HUES64 (cell line): ENCODE data around the gene MYT1.
"Not testable (repeated sequence)": the region's sequence is repeated elsewhere in the genome, so short reads cannot be mapped to it uniquely, and the experiment has no call there.

Source experiments
- H3K27ac ChIP-seq: 2 replicates; pipeline ENCODE4 v1.7.0; 2013; ENCODE audit warnings: low read depth, low read length, inconsistent platforms
- H3K27me3 ChIP-seq: 2 replicates; pipeline ENCODE4 v1.6.1; 2013; ENCODE audit warnings: mild to moderate bottlenecking, low read length; ENCODE audit not compliant: insufficient read depth
- H3K36me3 ChIP-seq: 2 replicates; pipeline ENCODE4 v1.6.1; 2013; ENCODE audit warnings: mild to moderate bottlenecking, low read length; ENCODE audit not compliant: insufficient read depth
- H3K4me1 ChIP-seq: 2 replicates; pipeline ENCODE4 v1.6.1; 2013; ENCODE audit warnings: mild to moderate bottlenecking, low read length, moderate library complexity; ENCODE audit not compliant: insufficient read depth
- H3K4me3 ChIP-seq: 2 replicates; pipeline ENCODE4 v1.5.1; 2013; ENCODE audit warnings: mild to moderate bottlenecking, low read length, moderate library complexity
- H3K9ac ChIP-seq: 2 replicates; pipeline ENCODE4 v1.6.1; 2013; ENCODE audit warnings: mild to moderate bottlenecking, low read depth, low read length
- H3K9me3 ChIP-seq: 2 replicates; pipeline ENCODE4 v1.6.1; 2013; ENCODE audit warnings: low read depth, low read length; ENCODE audit not compliant: insufficient read depth
- WGBS: fragments of 150-250, 120-280 bp; methylation state at CpG from one replicate; pipeline ENCODE4 v1.1.7; 2013; ENCODE audit warnings: missing lambda C conversion rate; 5-methylcytosine and 5-hydroxymethylcytosine counted together

Gene MYT1

DNA sequence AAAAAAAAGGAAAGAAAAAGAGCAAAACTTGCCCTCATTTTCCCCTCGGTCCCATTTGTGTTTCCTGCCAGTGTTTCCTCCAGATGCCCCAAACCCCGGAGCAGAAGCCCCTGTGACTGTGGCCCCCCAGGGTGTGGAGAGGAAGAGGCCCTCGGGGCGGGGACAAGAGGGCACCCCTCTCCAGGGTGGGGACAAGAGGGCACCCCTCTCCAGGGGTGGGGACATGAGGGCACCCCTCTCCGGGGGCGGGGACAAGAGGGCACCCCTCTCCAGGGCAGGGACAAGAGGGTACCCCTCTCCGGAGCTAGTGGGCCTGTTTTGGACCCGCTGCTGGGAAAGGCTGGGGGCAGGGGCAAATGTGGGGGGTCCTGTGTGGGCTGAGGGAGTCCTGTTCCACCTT is 13.1 kb downstream of the MYT1 start:
- Histone ChIP-seq H3K36me3 (no peaks in the 10 kb centered on the region), H3K27ac (peak overlapping the region; percentile 80), H3K9me3 (no peaks in the 10 kb centered on the region), H3K27me3 (peaks cover 12% of the 10 kb centered on the region), H3K4me1 (peaks cover 13% of the 10 kb centered on the region), H3K9ac (peak overlapping the region; percentile 17; the same call in 1 of the 2 replicates), H3K4me3 (peak overlapping the region; percentile 26; the same call in 1 of the 2 replicates)
- WGBS = 46% methylated on average over 8 of the region's 8 CpGs

GRCh38 chr20:64177787-64178186 is 13.5 kb downstream of the MYT1 start:
- 81% methylated on average over 4 of the region's 4 CpGs for WGBS
- no peak overlapping the region; the same call in 1 of the 2 replicates for H3K9ac ChIP-seq
- H3K9me3 ChIP-seq = no peaks in the 10 kb centered on the region
- peaks cover 12% of the 10 kb centered on the region for H3K27me3 ChIP-seq
- H3K4me3 ChIP-seq = no peak overlapping the region
- no peaks in the 10 kb centered on the region for H3K36me3 ChIP-seq
- H3K27ac ChIP-seq = peak overlapping the region; percentile 80; the same call in 1 of the 2 replicates
- peaks cover 13% of the 10 kb centered on the region for H3K4me1 ChIP-seq

DNA sequence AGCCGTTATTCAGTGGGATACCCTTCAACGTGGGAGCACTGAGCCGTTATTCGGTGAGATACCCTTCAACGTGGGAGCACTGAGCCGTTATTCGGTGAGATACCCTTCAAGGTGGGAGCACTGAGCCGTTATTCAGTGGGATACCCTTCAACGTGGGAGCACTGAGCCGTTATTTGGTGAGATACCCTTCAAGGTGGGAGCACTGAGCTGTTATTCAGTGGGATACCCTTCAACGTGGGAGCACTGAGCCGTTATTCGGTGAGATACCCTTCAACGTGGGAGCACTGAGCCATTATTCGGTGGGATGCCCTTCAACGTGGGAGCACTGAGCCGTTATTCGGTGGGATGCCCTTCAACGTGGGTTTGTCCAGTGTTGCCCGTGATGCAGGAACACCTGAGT is 14.7 kb downstream of the MYT1 start:
- H3K4me1 ChIP-seq = peaks cover 13% of the 10 kb centered on the region

GRCh38 chr20:64179805-64180204 is 15.6 kb downstream of the MYT1 start:
- no peak overlapping the region for H3K9ac ChIP-seq
- H3K36me3 ChIP-seq = no peaks in the 10 kb centered on the region
- H3K27ac ChIP-seq = no peak overlapping the region
- H3K9me3 ChIP-seq = no peaks in the 10 kb centered on the region
- no peak overlapping the region for H3K4me3 ChIP-seq
- H3K4me1 ChIP-seq = peaks cover 13% of the 10 kb centered on the region
- peaks cover 4% of the 10 kb centered on the region; the same call in 1 of the 2 replicates for H3K27me3 ChIP-seq
- WGBS = 91% methylated on average over 6 of the region's 6 CpGs

More for the DNA sequence above, 14.7 kb downstream of the MYT1 start:
- not testable (repeated sequence) for H3K9me3 ChIP-seq, H3K27me3 ChIP-seq, H3K27ac ChIP-seq, H3K4me3 ChIP-seq, H3K9ac ChIP-seq, H3K36me3 ChIP-seq
- WGBS = 95% methylated on average over 20 of the region's 20 CpGs

DNA sequence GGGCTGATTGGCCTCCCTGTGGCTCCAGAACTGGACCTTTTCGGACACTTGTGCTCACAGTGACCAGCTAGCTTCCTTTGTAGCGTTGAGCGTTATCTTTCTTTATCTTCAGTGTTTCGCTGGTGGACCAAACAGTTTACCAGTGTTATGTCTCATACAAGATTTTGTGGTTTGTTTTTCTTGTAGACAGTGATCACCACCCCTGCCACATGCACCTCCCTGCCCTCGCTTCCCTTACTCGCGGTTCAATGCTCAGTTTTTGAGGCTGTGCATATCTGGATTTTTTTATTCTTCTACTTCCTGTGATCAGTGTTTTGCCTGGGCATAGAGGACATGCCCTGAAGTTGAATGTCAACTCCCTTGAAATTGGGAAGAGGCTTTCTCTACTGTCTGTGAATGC is 16.4 kb downstream of the MYT1 start:
- WGBS = 97% methylated on average over 7 of the region's 7 CpGs
- H3K27me3 ChIP-seq = peaks cover 4% of the 10 kb centered on the region; the same call in 1 of the 2 replicates
- H3K27ac ChIP-seq = no peak overlapping the region
- H3K4me1 ChIP-seq = peaks cover 13% of the 10 kb centered on the region
- H3K4me3 ChIP-seq = no peak overlapping the region
- no peak overlapping the region for H3K9ac ChIP-seq
- no peaks in the 10 kb centered on the region for H3K36me3 ChIP-seq
- no peaks in the 10 kb centered on the region for H3K9me3 ChIP-seq

- Histone ChIP-seq H3K36me3 (no peaks in the 10 kb centered on the region), H3K4me3 (no peak overlapping the region), H3K9me3 (no peaks in the 10 kb centered on the region), H3K9ac (no peak overlapping the region), H3K27ac (no peak overlapping the region), H3K4me1 (peaks cover 12% of the 10 kb centered on the region), H3K27me3 (peaks cover 3% of the 10 kb centered on the region; the same call in 1 of the 2 replicates)
- WGBS = 92% methylated on average over 5 of the region's 5 CpGs
Measured at GRCh38 chr20:64181391-64181790, 17.1 kb downstream of the MYT1 start.

DNA sequence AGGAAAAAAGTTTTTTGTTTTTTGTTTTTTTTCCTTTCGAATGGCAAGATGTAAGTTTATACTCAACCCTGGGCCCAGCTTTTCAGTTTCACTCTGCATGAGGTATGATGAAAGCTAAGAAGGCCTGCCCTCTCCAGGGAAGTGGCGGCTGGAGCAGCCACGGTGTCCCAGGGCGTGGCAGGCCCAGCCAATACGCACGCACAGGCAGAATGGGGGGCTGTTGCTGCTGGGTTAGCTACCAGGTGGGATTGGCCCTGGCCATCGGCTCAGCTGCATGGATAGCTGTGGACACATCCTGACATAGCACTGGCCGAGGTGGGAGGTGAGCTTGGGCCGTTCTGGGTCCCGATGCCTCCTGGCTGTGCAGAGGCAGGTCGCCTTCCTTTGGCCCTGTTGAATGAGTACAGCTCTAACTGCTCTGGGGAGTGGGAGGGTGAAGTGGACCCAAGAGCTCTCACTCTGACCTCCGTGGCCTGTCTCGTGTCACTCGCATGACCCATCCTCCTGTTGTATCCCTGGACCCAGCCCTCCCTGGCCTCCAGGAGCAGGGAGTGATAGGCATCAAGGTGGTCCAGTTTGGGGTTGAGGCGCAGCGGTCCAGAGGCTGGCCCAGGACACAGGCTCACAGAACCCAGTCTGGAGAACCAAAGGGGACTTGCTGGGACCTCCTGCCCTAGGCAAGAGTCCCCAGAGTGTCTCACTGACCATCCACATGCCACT is 18.1 kb downstream of the MYT1 start:
- Histone ChIP-seq H3K27ac (no peak overlapping the region), H3K36me3 (no peaks in the 10 kb centered on the region), H3K9me3 (no peaks in the 10 kb centered on the region), H3K4me3 (no peak overlapping the region), H3K9ac (no peak overlapping the region), H3K4me1 (peaks cover 3% of the 10 kb centered on the region), H3K27me3 (no peaks in the 10 kb centered on the region)
- 87% methylated on average over 16 of the region's 16 CpGs for WGBS

GRCh38 chr20:64183313-64183712 is 19.1 kb downstream of the MYT1 start:
- H3K4me3 ChIP-seq = no peak overlapping the region
- no peak overlapping the region for H3K9ac ChIP-seq
- no peaks in the 10 kb centered on the region for H3K27me3 ChIP-seq
- whole genome bisulfite sequencing = 94% methylated on average over 2 of the region's 2 CpGs
- H3K9me3 ChIP-seq = no peaks in the 10 kb centered on the region
- peaks cover 3% of the 10 kb centered on the region; the same call in 1 of the 2 replicates for H3K4me1 ChIP-seq
- H3K36me3 ChIP-seq = no peaks in the 10 kb centered on the region
- H3K27ac ChIP-seq = no peak overlapping the region

DNA sequence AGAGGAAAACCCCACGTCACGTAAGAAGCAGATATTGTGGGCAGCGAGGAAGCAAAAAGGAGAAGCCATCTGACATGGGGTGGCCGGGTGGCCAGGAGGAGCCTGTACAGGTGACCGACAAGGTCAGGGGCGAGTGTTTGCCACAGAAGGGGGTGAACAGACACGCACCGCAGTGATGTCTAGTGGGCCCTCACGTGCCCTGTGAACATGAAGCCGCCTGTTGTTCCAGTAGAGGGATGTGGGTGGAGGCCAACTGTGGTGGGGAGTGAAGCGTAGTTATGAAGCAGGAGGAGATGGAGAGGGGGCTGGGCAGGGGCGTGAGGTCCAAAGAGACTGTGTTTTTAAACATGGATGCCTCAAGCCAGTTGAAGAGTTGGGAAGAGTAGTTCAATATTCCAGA is 20.5 kb downstream of the MYT1 start:
- Histone ChIP-seq H3K27me3 (no peaks in the 10 kb centered on the region), H3K9me3 (no peaks in the 10 kb centered on the region), H3K4me3 (no peak overlapping the region), H3K36me3 (no peaks in the 10 kb centered on the region), H3K27ac (no peak overlapping the region), H3K9ac (no peak overlapping the region), H3K4me1 (peaks cover 18% of the 10 kb centered on the region)
- WGBS = 85% methylated on average over 11 of the region's 12 CpGs

- H3K4me3 ChIP-seq = no peak overlapping the region
- no peak overlapping the region for H3K9ac ChIP-seq
- WGBS = 92% methylated on average over 9 of the region's 9 CpGs
- no peaks in the 10 kb centered on the region for H3K36me3 ChIP-seq
- H3K27me3 ChIP-seq = no peaks in the 10 kb centered on the region
- no peaks in the 10 kb centered on the region for H3K9me3 ChIP-seq
- no peak overlapping the region for H3K27ac ChIP-seq
- peaks cover 21% of the 10 kb centered on the region for H3K4me1 ChIP-seq
Measured at GRCh38 chr20:64185276-64185900, 21.1 kb downstream of the MYT1 start.

- no peak overlapping the region for H3K27ac ChIP-seq
- H3K9ac ChIP-seq = no peak overlapping the region
- WGBS = 95% methylated on average over 13 of the region's 13 CpGs
- H3K4me3 ChIP-seq = no peak overlapping the region
- no peaks in the 10 kb centered on the region for H3K36me3 ChIP-seq
- peaks cover 24% of the 10 kb centered on the region for H3K4me1 ChIP-seq
- no peaks in the 10 kb centered on the region for H3K27me3 ChIP-seq
- H3K9me3 ChIP-seq = no peaks in the 10 kb centered on the region
Measured at GRCh38 chr20:64186071-64186598, 21.9 kb downstream of the MYT1 start.
